GM04503 (cell line): ENCODE measurements around the gene TMEM204.

Experiments
- DNase-seq: peaks from one replicate; pipeline ENCODE4 v3.0.0-alpha.2; 2012; ENCODE audit warnings: low read depth

TMEM204 gene

DNA sequence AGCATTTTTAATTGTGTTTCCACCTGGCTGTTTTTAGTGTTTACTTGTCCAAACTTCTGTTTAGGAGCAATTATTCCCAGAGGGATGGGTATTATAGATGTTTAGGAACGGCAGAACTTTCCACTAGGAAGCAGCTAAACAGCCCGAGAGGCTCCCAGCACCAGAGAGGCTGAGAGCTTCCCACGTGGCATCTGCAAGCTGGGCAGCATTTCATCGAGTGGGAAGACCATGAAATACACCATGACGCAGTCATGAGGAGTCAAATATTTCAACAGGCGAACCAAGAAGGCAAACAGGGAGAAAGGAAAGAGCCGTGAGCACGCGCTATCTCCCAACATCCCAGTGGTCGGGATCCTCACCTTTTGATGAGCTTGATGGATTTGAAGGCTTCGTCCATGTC is 24.1 kb downstream of the TMEM204 start:
- DNase-seq: no peak

DNA sequence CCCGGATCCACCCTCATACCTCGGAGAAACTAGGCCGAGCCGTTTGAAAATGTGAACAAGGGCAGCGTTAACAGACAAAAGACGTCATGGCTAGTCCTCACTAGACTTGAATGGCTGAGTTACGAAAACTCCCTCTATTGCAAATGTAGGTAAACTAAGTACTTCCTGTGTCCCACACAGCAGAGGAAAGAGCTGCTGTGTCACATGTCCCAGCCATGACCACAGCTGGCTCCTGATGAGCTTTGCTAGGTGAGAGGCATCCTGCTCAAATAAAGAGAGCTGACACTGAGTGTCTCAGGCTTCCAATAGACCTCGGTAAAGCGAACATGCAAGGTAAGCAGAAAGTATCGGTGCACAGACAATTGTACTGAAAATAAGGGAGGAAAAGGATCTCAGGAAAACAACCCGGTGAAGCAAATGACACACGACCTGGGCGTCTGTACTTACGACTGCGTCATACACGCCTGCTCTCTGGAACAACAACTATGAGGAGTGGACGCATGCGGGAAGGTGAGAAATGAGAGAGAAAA is 26.0 kb downstream of the TMEM204 start:
- no peak for DNase-seq

DNA sequence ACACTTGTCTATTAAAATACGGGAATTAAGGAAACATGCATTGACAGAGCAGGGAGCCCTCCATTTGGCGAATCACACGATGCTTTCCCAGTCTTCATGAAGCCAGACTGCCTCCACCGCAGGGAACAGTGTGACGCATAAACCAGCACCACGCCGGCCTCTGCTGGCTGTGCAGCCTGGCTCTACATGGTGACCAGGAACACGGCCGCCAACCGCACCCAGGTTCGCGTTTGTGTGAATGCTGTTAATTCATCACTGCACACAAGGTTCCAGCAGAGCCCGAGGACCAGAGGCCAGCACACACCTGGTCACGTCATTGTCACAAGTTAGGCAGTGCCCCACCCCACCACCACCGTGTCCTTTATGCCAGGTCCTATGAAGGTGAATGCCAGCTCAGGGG is 26.7 kb downstream of the TMEM204 start:
- no peak for DNase-seq

DNA sequence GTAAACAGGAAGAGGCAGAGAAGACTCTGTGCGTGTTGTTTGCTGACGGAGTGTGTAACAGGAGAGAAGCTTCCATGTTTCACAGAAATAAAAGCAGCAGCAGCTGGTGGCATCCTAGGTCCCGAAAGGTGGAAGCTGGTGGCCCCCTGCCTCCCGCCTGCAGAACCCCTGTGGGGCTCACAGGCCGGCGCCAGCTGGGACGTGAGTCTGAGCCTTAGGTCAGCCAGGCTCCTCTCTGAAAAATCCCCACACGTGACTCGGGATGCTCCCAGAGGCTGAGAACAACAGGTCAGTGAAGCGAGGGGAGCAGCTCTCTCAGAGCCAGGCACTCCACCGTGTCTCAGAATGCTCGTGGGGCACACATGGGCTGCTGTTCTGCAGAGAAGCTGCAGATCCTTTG is 27.4 kb downstream of the TMEM204 start:
- DNase-seq: no peak

DNA sequence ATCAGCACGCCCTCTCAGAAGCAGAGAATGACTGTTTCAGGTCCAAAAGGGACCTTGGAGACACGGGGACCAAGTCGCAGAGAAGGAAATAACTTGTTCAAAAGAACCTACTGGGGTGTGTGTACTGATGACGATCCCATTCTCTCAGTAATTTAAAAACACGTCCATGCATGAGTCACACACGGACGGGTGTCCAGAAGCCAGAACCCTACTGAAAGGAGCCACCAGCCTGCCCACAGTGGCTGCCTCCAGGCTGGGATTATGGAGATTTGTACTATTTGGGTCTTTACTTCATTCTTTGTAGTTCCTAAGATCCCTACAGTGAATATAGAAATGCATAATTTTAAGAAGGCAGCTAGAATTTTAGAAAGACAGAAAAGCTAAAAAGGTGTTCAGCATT is 27.8 kb downstream of the TMEM204 start:
- DNase-seq: no peak

DNA sequence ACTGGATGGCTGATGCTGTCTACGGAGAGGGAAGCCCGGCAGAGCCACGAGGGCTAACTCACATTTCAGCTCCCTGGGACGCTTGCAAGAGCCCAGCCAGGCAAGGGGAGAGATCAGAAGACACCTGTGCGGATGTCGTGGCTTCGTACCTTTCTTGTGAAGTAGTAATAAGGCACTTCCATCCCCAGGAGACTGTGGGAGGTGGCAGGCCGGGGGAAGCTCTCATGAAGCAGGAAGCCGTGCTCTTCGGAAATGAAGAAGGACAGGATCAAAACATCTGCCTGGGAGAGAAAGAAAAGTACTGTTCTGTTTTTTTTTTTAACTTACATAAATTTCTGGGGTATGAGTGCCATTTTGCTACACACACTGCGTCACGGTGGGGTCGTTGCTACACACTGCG is 28.4 kb downstream of the TMEM204 start:
- no peak for DNase-seq

DNA sequence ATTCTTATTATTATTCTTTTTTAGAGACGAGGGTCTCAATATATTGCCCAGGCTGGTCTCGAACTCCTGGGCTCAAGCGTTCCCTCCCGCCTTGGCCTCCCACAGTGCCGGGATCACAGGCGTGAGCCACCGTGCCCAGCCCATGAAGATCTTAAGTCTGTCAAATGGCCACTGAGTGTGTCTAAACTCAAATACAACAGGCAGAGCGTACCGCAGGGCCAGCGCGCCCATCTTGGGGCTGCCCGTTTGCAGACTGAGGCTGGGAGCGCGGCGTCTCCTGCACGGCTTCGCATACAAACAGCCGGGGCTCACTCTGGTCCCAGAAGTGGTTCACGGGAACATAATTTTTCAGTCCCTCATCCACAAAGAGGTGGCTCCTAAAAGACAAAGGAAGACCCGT is 30.3 kb downstream of the TMEM204 start:
- DNase-seq: no peak

DNA sequence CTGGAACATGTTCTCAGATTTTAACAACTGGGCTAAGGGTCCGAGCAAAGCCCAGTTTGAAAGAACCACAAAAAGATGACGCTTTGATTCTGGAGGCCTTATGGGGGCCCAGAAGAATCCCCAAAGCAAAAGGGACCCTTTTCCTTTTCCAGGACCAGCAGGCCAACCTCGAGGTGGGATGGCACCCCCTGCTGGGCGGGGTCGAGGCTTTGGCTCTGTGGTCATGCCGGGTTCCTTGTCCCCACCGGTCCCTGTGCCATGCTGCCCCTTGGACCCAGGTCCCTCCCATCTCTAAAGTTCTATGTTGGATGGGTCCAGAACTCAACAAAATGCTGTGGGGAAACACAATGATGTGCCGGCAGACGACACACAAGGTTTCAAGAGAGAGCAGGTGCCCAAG is 30.9 kb downstream of the TMEM204 start:
- DNase-seq: no peak

DNA sequence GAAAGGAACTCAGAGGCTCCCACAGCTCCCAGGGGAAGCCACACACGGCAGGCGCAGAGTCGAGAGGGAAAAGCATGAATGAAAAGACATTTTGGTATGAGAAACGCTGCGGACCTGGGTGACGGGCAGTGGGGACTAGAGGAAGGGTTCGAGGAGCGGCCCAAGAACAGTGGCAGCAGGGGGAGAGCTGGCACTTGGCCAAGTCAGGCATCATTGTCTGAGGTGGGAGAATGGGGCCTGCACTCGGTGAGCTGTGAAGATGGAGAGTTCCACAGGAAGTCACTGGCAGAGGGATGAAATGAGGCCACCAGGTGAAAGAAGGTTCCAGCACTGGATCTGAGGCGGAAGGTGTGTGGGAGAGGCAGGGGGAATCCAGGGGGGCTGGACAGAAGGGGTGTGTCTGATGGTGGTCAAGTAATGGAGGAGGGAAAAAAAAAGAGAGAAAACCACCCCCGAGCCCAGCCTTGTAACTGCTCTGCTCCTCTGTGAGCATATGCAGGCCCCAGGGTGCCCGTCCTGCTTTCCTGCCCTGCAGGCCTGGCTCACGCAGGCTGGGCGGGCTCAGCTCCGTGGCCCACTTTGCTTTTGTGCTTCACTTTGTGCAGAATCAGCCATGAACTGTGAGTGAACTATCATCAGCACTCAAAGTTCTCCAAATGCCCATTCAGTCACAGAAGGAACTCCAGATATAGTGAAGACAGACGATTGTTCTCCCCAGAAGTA is 31.8 kb downstream of the TMEM204 start:
- no peak for DNase-seq

DNA sequence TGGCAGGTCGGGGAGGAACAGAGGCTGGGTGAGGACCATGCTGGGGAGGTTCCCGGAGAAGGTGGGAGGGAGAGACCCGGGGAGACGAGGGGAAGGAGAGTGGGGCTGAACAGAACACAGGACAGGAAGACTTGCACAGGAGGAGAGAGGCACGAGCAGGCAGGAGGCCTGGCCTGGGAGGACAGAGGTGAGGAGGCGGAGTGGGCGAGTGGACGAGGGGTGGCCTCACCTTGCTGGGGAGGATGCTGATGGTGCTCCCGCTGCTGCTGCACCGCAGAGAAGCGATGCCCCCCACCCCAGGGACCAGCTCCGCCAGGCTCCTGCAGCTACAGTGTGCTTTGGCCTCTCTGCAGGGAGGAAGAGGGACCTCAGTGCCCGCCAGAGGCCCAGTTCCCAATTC is 34.5 kb downstream of the TMEM204 start:
- DNase-seq: no peak

DNA sequence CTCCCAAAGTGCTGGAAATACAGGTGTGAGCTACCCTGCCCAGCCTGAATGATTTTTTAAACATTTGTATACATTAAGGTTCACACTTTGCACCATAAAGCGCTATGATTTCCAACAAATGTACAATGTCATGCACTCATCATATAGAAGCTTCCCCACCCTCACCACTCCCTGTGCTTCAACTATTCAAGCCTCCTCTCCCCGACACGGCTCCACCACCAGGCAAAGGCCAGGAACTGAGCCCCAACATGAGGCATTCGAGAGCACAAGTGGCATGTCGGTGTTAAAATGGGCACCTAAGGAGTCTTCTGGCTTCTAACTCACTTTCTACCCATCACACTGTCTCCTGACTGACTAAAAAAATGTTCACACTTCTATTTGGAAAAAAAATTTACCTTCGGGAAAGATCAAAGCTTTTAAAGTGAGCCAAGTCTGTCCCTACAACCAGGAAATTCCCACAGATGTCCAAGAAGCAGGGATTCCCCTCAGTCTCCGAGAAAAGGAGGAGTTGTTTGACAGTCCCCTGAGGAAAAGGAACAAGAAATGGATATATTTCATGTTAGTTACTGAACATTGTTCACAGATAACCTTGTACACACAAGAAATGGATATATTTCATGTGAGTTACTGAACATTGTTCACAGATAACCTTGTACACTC is 37.7 kb downstream of the TMEM204 start:
- DNase-seq: no peak

DNA sequence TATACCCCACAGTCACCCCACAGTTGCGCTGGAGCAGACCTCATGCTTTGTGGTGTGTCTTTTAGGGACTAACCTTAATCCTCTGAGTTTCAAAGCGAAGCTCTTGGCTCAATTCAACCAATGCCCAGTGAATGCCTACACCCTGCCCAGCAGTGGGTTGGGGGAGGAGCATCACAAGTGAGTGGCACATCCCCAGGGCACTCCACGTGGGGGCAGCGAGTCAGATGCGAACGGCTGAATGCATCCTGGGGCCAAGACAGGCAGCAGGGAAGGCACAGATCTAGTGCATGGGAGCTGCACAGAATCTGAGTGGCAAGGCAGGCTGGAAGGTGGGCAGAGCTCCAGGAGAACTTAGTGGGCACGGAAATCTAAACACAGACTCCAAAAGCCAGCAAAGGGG is 39.2 kb downstream of the TMEM204 start:
- DNase-seq: no peak

DNA sequence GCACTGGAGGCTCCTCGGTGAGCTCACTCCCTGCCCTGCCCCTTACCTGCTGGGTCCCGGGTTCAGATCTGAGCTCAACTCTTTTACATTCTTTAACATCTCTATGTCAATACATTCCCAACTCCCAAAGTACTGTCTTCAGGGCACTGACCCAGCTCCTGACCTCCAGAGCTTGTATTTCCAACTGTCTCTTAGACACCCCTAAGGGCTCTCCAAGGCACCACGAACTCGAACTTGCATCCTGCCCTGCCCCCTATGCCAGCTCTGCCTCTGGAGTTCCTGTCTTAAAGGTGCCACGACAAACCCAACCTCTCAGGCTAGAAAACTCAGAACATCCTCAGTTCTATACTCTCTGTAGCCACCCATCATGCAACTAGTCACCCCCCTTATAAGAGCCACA is 39.8 kb downstream of the TMEM204 start:
- DNase-seq: no peak

DNA sequence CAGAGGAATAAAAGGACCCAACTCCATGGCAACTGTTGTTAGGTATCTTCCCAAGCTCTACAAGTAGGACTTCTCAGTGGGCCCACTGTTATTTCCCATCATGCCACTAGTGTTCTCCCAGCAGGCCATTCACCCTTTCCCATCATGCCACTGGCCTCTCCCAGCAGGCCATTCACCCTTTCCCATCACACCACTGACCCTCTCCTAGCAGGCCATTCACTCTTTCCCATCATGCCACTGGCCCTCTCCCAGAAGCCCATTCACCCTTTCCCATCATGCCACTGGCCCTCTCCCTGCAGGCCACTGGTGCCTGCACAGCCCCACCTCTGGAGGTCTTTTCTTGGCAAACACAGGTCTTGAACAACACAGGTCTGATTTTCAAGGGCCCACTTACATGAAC is 42.1 kb downstream of the TMEM204 start:
- DNase-seq: no peak

DNA sequence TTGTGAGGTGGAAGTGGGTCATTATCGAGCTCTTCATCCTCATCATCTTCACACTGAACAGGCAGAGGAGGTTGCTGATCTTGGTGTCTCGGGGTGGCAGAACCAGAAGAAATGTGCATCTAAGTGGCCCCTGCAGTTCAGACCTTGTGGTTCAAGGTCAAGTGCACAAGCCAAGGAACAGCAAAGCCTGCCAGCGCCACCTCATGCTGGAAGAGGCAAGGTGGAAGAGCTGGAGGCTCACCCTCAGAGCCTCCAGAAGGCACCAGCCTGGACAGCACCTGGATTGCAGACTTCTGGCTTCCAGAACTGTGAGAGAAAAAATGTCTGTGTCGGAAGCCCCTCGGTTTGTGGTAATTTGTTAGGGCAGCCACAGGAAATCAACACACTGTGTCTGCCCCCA is 45.7 kb downstream of the TMEM204 start:
- DNase-seq: no peak

DNA sequence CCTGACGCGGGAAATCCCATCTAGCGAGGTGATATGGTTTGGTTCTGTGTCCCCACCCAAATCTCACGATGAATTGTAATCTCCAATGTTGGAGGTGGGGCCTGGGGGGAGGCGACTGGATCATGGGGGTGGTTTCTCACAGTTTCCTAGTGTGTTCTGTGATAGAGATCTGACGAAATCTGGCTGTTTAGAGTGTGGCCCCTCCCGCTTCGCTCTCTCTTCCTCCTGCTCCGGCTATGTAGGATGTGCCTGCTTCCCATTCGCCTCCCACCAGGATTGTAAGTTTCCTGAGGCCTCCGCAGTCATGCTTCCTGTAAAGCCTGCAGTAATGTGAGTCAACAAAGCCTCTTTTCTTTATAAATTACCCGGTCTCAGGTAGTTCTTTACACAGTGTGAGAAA is 46.8 kb downstream of the TMEM204 start:
- no peak for DNase-seq

DNA sequence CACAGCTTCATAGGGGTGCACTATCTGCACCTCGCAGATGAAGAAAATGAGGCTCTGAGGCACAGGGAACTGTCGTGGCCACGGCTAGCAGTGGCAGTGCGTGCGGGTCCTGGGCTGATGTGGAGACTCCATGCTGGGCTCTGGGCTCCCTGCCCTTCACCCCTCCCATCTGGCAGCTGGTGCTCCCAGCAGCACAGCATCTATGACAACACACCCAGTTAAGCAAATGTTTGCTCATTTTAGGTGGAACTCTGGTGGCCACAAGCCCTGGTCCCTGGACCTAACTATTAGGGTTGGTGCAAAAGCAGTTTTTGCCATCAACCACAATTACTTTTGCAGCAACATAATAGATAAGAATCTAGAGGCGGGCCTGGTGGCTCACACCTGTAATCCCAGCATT is 47.5 kb downstream of the TMEM204 start:
- DNase-seq: no peak

DNA sequence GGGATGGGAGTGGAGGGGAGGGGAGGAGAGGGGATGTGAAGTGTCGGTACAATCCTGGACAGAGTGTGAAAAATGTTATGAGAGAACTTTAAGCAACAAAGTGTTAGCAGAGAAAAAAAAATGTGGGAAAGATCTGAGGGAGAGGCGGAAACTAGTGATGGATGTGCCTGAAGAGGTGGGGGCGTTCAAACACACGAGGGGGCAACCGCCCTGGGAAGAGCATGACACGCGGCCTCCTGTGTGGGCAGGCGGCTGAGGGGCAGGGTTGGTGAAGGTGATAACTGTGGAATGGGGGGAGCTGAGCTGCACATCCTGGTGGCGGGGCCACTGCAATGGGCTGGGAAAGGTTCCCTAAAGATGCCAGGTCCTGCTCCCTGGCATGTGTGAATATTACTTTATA is 48.3 kb downstream of the TMEM204 start:
- no peak for DNase-seq

DNA sequence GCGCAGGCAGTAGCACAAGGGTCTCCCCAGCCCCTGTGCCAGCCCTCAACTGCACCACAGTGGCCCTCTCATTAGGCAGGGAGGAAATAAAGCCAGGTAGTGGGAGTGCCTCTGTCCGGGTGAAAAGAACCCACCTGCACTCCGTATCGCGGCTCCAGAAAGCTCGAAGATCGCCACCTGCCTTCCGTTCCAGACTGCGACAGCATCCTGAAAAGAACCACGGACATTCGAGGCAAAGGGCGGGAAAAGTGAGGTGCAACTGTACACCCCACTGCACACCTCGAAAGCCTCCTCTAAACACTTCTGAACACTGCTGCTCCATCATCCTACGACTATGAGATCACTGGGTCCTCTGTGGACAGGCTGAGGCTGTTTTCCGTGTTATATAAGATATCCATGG is 49.7 kb downstream of the TMEM204 start:
- no peak for DNase-seq

DNA sequence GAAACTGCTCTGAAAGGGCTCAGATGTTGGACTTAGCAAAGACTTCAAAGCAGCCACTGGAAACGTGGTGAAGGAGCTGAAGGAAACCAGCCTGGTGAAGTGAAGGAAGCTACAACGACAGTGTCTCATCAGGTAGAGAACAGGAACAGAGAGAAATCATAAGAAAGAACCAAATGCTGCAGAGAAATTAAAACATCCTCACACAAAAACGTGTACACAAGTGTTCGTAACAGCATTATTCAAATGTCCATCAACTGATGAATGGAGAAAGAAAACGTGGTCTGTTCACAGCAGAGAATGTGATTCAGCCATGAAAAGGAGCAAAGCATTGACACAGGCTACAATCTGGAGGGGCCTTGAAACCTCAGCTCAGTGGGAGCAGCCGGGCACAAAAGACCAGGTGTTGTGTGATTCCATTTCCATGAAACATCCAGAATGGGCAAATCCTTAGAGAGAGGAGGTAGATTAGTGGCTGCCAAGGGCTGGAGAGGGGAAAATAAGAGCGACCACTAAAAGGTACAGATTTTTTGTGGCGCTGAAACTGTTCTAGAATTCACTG is 51.5 kb downstream of the TMEM204 start:
- no peak for DNase-seq

DNA sequence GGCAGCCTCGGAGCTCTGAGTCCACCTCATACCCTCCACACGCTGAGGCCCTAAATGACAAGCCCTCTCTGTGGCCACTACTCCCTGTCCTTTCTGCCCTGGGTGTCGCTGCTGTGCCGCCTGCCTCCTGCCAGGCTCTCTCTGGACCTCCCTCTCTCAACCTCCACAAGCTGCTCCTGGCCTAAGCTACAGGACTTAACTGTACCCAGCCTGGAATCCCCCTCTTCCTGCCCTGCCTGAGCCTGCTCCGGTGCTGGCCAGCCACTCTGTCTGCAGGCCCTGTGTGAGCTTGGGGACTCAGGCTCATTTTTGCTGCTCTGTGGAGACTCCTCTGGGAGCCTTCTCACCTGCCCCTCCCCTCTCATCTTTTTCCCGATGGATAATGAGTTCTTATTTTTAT is 56.9 kb downstream of the TMEM204 start:
- no peak for DNase-seq

DNA sequence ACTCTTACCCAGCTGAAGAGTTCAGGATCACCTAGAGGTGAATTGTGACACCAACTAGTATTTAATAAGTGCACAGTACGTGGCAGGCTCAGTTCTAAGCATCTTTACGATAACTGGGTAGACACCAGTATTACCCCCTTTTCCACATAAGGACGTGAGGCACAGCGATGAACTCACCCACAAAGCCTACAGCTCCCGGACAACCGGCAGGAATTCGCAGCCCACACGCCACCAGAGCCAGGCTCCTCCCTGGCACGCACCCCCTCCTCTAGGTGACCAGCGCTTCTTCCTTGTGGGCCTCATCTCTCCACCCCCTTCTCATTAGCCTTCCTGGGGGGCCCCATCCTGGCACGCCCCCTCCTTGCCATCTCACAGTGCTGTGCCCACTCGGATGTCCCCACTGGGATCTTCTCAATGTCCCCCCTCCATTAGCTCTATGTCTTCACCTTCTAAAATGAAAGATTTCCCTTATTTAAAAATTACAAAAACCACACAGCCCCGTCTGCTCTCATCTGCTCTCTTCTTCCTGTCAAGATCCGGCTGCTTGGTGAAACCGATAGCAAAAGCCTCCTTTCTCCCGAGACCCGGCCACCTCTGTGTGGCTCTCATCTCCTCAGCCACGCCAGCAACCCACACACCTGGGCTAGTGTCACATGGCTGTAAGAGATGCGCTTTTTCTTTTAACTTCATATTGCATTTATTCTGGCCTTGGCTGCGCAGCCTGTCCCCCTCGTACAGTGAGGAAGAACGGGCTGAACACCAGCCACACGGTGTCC is 57.7 kb downstream of the TMEM204 start:
- no peak for DNase-seq

DNA sequence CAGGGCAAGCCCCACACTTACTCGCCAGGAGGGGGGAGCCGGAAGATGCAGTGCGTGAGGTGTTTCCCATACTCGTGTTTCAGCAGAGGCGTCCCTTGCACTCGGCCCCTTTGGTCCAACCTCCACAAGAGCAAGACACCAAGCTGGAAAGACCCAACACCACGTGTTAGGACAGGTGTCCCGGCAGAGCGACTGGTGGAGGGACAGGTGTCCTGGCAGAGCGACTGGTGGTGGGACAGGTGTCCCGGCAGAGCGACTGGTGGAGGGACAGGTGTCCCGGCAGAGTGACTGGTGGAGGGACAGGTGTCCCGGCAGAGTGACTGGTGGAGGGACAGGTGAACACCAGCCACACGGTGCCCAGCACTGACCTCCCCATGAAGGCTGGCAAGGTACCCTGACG is 59.0 kb downstream of the TMEM204 start:
- DNase-seq: no peak
